ENCODE measurements around the gene PPP1R3A. TPM values are rescaled to one million over a fixed set of nuclear protein-coding genes. Genes with fewer than 3 reads are reported as not detected.

PPP1R3A gene
- total RNA-seq, 4 donors from 2014 or later = 0.14 TPM; not detected in 3

DNA sequence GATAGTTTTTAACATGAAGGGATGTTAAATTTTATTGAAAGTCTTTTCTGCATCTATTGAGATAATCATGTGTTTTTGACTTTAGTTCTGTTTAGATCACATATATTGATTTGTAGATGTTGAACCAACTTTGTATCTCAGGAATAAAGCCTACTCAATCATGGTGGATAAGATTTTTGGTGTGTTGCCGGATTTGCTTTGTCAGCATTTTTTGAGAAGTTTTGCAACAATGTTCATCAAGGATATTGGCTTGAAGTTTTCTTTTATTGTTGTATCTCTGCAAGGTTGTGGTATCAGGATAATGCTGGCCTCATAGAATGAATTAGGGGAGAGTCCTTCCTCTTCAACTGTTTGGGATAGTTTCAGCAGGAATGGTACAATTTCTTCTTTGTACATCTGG lies 9.3 kb upstream of the PPP1R3A start:
- H3K4me1 ChIP-seq = no peaks in the 10 kb centered on the region
- no peak overlapping the region for H3K4me3 ChIP-seq
- H3K27me3 ChIP-seq = no peaks in the 10 kb centered on the region
- intact Hi-C loops (cut with DNase I; ENCODE audit: low total_unique reads) = no loop called here
- DNase-seq = no peak
- no peaks in the 10 kb centered on the region for H3K36me3 ChIP-seq
- no peak overlapping the region for H3K27ac ChIP-seq
- TF ChIP-seq POLR2A (IDR thresholded peaks at IDR 0.05) = no peak
- TF ChIP-seq, protein P1, sequence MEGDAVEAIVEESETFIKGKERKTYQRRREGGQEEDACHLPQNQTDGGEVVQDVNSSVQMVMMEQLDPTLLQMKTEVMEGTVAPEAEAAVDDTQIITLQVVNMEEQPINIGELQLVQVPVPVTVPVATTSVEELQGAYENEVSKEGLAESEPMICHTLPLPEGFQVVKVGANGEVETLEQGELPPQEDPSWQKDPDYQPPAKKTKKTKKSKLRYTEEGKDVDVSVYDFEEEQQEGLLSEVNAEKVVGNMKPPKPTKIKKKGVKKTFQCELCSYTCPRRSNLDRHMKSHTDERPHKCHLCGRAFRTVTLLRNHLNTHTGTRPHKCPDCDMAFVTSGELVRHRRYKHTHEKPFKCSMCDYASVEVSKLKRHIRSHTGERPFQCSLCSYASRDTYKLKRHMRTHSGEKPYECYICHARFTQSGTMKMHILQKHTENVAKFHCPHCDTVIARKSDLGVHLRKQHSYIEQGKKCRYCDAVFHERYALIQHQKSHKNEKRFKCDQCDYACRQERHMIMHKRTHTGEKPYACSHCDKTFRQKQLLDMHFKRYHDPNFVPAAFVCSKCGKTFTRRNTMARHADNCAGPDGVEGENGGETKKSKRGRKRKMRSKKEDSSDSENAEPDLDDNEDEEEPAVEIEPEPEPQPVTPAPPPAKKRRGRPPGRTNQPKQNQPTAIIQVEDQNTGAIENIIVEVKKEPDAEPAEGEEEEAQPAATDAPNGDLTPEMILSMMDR (IDR thresholded peaks at IDR 0.05) = no peak
- H3K9me3 ChIP-seq = no peaks in the 10 kb centered on the region

DNA sequence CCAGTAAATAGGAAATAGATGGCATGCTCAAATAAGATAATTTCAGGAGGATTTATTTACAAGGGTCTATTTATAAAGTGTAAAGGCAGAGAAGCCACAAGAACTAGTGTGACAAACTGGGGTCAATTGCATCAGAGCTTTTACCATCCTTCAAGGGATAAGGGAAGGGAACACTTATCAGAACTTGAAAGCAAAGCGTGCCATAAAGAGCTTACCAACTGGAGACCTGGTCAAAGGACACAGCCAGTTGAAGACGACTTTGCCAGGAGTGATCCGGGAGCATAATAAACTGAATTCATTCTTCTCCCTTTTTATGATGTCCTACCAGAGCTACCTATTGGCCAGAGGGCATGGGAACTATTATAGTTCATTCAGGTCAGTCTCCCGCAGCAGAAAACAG lies 3.2 kb upstream of the PPP1R3A start:
- DNase-seq = no peak
- Histone ChIP-seq H3K4me3 (no peak overlapping the region), H3K36me3 (no peaks in the 10 kb centered on the region), H3K27me3 (no peaks in the 10 kb centered on the region), H3K27ac (no peak overlapping the region), H3K9me3 (no peaks in the 10 kb centered on the region), H3K4me1 (no peaks in the 10 kb centered on the region)
- TF ChIP-seq POLR2A (IDR thresholded peaks at IDR 0.05) = no peak
- TF ChIP-seq, protein P1 (IDR thresholded peaks at IDR 0.05) = no peak
- intact Hi-C loops (cut with DNase I; ENCODE audit: low total_unique reads) = no loop called here

DNA sequence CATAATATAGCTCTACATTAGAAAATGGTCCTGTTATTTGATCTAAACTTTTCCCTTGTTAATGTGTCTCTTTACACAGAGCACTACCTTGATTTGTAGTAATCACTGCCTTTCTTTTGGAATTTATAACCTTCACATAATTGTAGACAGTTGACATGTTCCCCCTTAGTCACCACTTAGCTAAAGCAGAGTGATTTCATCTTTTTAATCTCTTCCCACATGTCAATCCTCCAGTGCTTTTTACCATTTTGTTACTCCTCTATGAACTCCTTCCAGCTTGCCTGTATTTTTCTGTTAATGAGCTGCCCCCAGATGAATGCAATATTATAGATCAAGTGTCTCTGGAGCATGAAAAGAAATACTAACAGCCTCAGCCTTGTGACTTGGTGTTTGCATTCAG lies 2.6 kb upstream of the PPP1R3A start:
- TF ChIP-seq POLR2A (IDR thresholded peaks at IDR 0.05) = no peak
- TF ChIP-seq, protein P1 (IDR thresholded peaks at IDR 0.05) = no peak
- no peak for DNase-seq
- Histone ChIP-seq H3K27ac (no peak overlapping the region), H3K4me3 (no peak overlapping the region), H3K9me3 (no peaks in the 10 kb centered on the region), H3K4me1 (no peaks in the 10 kb centered on the region), H3K36me3 (no peaks in the 10 kb centered on the region), H3K27me3 (no peaks in the 10 kb centered on the region)
- intact Hi-C loops (cut with DNase I; ENCODE audit: low total_unique reads) = no loop called here

- no peak overlapping the region for H3K4me3 ChIP-seq
- TF ChIP-seq, protein P1 (IDR thresholded peaks at IDR 0.05) = no peak
- no peak for TF ChIP-seq POLR2A (IDR thresholded peaks at IDR 0.05)
- H3K27ac ChIP-seq = no peak overlapping the region
- intact Hi-C loops (cut with DNase I; ENCODE audit: low total_unique reads) = no loop called here
- H3K27me3 ChIP-seq = no peaks in the 10 kb centered on the region
- H3K4me1 ChIP-seq = no peaks in the 10 kb centered on the region
- no peaks in the 10 kb centered on the region for H3K36me3 ChIP-seq
- no peaks in the 10 kb centered on the region for H3K9me3 ChIP-seq
- DNase-seq = no peak
These were observed 969 bp downstream of the PPP1R3A start for GRCh38 chr7:113917840-113918239.

- Histone ChIP-seq H3K27me3 (no peaks in the 10 kb centered on the region), H3K9me3 (no peaks in the 10 kb centered on the region), H3K4me3 (no peak overlapping the region), H3K27ac (no peak overlapping the region), H3K4me1 (no peaks in the 10 kb centered on the region), H3K36me3 (no peaks in the 10 kb centered on the region)
- DNase-seq = no peak
- intact Hi-C loops (cut with DNase I; ENCODE audit: low total_unique reads) = no loop called here
- no peak for TF ChIP-seq POLR2A (IDR thresholded peaks at IDR 0.05)
- TF ChIP-seq, protein P1 (IDR thresholded peaks at IDR 0.05) = no peak
These were observed 2.9 kb downstream of the PPP1R3A start for GRCh38 chr7:113915956-113916355.
